22Rv1 (cell line): Measurements from ENCODE around the gene MRFAP1.

ENCODE experiments used
- CTCF ChIP-seq: fragments of 450-650 bp; IDR thresholded peaks from 2 replicates; pipeline ENCODE4 v1.5.1; 2017; ENCODE audit warnings: mild to moderate bottlenecking
- ZFX ChIP-seq: fragments of 450-650 bp; IDR thresholded peaks from 2 replicates; pipeline ENCODE4 v1.6.1; 2017; ENCODE audit warnings: antibody characterized with exemption, borderline replicate concordance

- no peak for TF ChIP-seq CTCF
- no peak for TF ChIP-seq ZFX
These were observed 41.8 kb upstream of the MRFAP1 start for GRCh38 chr4:6598641-6599040.
